Measurements from ENCODE around the gene EIF2S1. TPM values are rescaled to one million over a fixed set of nuclear protein-coding genes. Genes with fewer than 3 reads are reported as not detected.

Gene EIF2S1
- total RNA-seq (100 to 1,000 TPM in 2 of 9 donors, 10 to 100 TPM in 7; 41.8 to 162 (median 77.8) TPM), polyA plus RNA-seq (100 to 1,000 TPM in 1 of 3 donors, 10 to 100 TPM in 2; 15.7 to 260 (median 26.3) TPM)
- long read RNA-seq, donor 1, full-length matches to known transcripts = 60 of 263 reads
- long read RNA-seq, donor 1, partial matches to known transcripts = 122 of 263 reads
- long read RNA-seq, donor 1, other reads (novel, unspliced or antisense) = 81 of 263 reads
- long read RNA-seq, donor 2, full-length matches to known transcripts = 21 of 62 reads
- long read RNA-seq, donor 2, partial matches to known transcripts = 41 of 62 reads
- long read RNA-seq, donor 2, other reads (novel, unspliced or antisense) = 0 of 62 reads
- long read RNA-seq, donor 3, full-length matches to known transcripts = 52 of 57 reads
- long read RNA-seq, donor 3, partial matches to known transcripts = 5 of 57 reads
- long read RNA-seq, donor 3, other reads (novel, unspliced or antisense) = 0 of 57 reads
- long read RNA-seq, donor 4, full-length matches to known transcripts = 38 of 42 reads
- long read RNA-seq, donor 4, partial matches to known transcripts = 0 of 42 reads
- long read RNA-seq, donor 4, other reads (novel, unspliced or antisense) = 4 of 42 reads
- long read RNA-seq, donor 5, full-length matches to known transcripts = 59 of 63 reads
- long read RNA-seq, donor 5, partial matches to known transcripts = 1 of 63 reads
- long read RNA-seq, donor 5, other reads (novel, unspliced or antisense) = 3 of 63 reads
- long read RNA-seq, donor 6, full-length matches to known transcripts = 35 of 36 reads
- long read RNA-seq, donor 6, partial matches to known transcripts = 0 of 36 reads
- long read RNA-seq, donor 6, other reads (novel, unspliced or antisense) = 1 of 36 reads
- long read RNA-seq, donor 7, full-length matches to known transcripts = 21 of 21 reads
- long read RNA-seq, donor 7, partial matches to known transcripts = 0 of 21 reads
- long read RNA-seq, donor 7, other reads (novel, unspliced or antisense) = 0 of 21 reads
- long read RNA-seq, donor 8, full-length matches to known transcripts = 61 of 61 reads
- long read RNA-seq, donor 8, partial matches to known transcripts = 0 of 61 reads
- long read RNA-seq, donor 8, other reads (novel, unspliced or antisense) = 0 of 61 reads
- long read RNA-seq, donor 9, full-length matches to known transcripts = 26 of 26 reads
- long read RNA-seq, donor 9, partial matches to known transcripts = 0 of 26 reads
- long read RNA-seq, donor 9, other reads (novel, unspliced or antisense) = 0 of 26 reads
- long read RNA-seq, donor 10, full-length matches to known transcripts = 32 of 32 reads
- long read RNA-seq, donor 10, partial matches to known transcripts = 0 of 32 reads
- long read RNA-seq, donor 10, other reads (novel, unspliced or antisense) = 0 of 32 reads

DNA sequence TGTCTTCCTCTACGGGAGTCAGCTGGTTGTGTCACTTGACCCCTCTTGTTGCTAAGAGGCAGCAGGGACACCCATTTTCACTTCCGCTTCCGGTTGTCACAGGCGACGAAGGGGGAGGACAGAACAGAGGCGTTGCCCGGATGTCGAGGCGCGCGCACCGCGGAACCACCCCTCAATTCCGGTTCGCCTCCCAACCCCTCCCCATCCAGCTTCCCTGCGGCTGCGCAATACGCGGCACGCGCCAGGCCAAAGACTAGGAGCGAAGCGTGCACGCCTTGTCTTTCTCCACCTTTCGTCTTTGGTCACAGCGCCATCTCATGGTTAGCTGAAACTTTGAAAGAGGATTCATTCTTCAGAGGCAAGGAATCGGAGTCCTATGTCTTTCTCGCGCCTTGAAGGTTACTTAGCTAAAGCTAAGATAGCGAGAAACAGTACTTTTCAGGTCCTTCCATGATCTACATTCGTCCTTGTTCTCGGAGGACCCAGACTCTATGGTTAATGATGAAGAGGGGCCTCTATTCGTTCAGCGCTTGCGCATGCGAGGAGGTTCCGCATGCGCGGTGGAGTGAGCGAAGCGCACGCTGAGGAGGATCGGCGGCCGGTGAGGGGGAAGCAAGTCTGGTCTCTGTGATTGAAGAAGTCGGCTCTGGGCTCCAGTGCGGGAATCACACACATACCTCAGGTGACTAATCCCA lies at the start of gene EIF2S1, which contains the start of gene ATP6V1D:
Gene EIF2S1, plus strand, starts transcription at position 554 of the 695 bp plus-strand sequence. CDS start 4,440 bp downstream, outside the sequence.
Gene ATP6V1D, minus strand, starts transcription at position 30 of the 695 bp plus-strand sequence. CDS start 106 bp downstream, outside the sequence.
- 0% methylated on average over 32 to 47 of the region's 47 CpGs for WGBS, 4 donors
- intact Hi-C loops (cut with DNase I) = no loop called here

GRCh38 chr14:67311868-67312267 lies 48.3 kb upstream of the EIF2S1 start:
- Histone ChIP-seq H3K9me3 (replicated peaks in 1 of 3) (no peaks in the 10 kb centered on the region), H3K27me3 (no peaks in the 10 kb centered on the region), H3K4me3 (no peak overlapping the region), H3K4me1 (replicated peaks in 1 of 2) (no peaks in the 10 kb centered on the region), H3K27ac (no peak overlapping the region), H3K36me3 (replicated peaks in 1 of 2) (peaks cover 0 to 6% of the 10 kb centered on the region in 2 donors)
- no peak for DNase-seq
- intact Hi-C loops (cut with DNase I) = no loop called here
- no peak for TF ChIP-seq CTCF (IDR thresholded peaks at IDR 0.05)
- no peak for TF ChIP-seq POLR2A (IDR thresholded peaks at IDR 0.05)
- 94 to 100% (median 97%) methylated on average over 2 of the region's 2 CpGs for WGBS, 4 donors

More for the DNA sequence above, at the start of gene EIF2S1, which contains the start of gene ATP6V1D:
- Histone ChIP-seq H3K27me3 (no peaks in the 10 kb centered on the region), H3K36me3 (replicated peaks in 1 of 2) (peaks cover 0 to 7% of the 10 kb centered on the region in 2 donors), H3K9me3 (replicated peaks in 1 of 3) (no peaks in the 10 kb centered on the region), H3K27ac (peak within 1 kb of the TSS; percentile 73 to 96 (median 90)), H3K4me3 (peak within 1 kb of the TSS; percentile 58 to 84 (median 70)), H3K4me1 (replicated peaks in 1 of 2) (peaks cover 36 to 66% of the 10 kb centered on the region in 2 donors)
- DNase-seq = peak; percentile 99 to 100 (median 99)
- TF ChIP-seq CTCF (IDR thresholded peaks at IDR 0.05) (peak; percentile 78 to 100 (median 96)), POLR2A (IDR thresholded peaks at IDR 0.05) (peak; percentile 69 to 72)

DNA sequence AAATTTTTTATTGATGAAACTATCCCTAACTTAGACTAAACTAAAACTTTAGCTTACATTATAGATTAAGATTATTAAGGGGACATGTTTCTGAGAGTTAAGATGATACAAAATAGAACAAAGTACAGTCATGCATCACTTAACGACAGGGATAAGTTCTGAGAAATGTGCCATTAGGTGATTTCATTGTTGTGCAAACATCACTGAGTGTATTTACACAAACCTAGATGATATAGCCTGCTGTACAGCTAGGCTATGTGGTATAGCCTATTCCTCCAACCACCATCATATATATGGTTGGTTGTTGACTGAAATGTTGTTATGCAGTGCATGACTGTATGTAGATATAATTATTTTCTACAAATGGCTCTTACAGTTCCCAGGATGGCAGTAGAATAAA lies 47.0 kb upstream of the EIF2S1 start:
- TF ChIP-seq CTCF (IDR thresholded peaks at IDR 0.05) (no peak), POLR2A (IDR thresholded peaks at IDR 0.05) (no peak)
- H3K4me3 ChIP-seq = no peak overlapping the region
- intact Hi-C loops (cut with DNase I) = no loop called here
- no peaks in the 10 kb centered on the region for H3K9me3 ChIP-seq (replicated peaks in 1 of 3)
- no peaks in the 10 kb centered on the region for H3K27me3 ChIP-seq
- no peaks in the 10 kb centered on the region for H3K4me1 ChIP-seq (replicated peaks in 1 of 2)
- WGBS, 4 donors = 90 to 100% (median 91%) methylated on average over 1 of the region's 1 CpG
- no peak overlapping the region for H3K27ac ChIP-seq
- DNase-seq = no peak
- H3K36me3 ChIP-seq (replicated peaks in 1 of 2) = peaks cover 0 to 6% of the 10 kb centered on the region in 2 donors
